NCI-H1436 treated with DMSO at 0.1 percent for 48 hours (cell line): Measurements from ENCODE around the gene LRRC56.

ENCODE experiments used
- DNase-seq: peaks from one replicate; lab custom pipeline; 2025; lab: John Stamatoyannopoulos, UW

The LRRC56 gene

GRCh38 chr11:575996-576768 lies 38.9 kb downstream of the LRRC56 start, which contains the start of gene PHRF1:
PHRF1 (plus strand) TSS chr11:576470; CDS start chr11:581513, 5,043 bp downstream.
- peak; percentile 81 for DNase-seq

DNA sequence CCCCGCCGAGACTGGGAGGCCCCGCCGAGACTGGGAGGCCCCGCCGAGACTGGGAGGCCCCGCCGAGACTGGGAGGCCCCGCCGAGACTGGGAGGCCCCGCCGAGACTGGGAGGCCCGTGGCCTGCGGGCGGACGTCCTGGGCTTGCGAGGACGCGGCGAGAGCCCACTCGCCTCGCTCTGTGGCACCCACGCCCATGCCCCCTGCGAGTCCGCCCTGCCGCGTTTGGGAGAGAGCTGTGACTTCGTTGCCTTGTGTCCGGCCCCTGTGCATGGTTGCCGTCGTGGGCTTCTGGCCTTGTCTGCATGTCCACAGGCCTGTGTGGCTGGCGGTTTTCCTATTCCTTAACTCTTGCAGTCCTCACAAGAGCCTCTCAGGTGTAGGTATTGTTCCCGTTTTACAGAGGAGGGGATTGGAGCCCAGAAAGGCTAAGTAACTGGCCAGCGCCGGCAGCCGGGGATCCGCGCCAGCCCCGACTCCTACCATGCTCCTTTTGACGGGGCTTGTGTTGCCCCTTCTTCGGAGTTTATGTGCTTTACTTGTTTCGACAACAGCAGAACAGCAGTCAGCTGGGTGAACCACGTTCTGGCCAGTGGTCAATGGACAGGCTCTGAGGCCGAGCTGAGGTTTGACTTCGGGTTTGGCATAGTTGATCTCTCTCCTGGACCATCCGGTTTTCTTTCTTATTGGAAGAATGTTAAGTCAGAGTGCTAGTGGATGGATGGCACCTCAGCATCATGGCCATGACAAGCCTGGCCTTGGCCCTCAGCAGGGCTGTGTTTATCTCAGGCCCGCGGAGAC lies 39.7 kb downstream of the LRRC56 start:
- DNase-seq, result no peak

- DNase-seq, result no peak
Observed at GRCh38 chr11:577611-577894, 40.2 kb downstream of the LRRC56 start.

- no peak for DNase-seq
Observed at GRCh38 chr11:578276-579035, 41.1 kb downstream of the LRRC56 start.

- no peak for DNase-seq
Observed at GRCh38 chr11:579830-580601, 42.7 kb downstream of the LRRC56 start.

DNA sequence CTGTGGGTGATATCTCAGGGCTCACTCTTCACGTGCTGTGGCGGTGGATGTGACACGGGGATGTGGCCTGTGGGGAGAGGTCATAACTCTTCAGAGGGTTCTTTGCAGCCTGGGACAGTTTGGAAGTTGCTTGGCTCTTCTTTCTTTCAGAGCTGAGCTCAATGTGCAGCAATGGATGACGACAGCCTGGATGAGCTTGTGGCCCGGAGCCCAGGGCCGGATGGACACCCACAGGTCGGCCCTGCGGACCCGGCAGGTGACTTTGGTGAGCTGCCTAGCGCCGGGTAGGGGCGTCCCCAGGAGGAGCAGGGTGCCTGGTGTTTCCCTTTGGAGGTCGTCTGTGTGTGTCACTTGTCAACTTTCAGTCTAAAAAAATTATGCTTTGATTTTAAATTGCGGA lies 44.0 kb downstream of the LRRC56 start:
- no peak for DNase-seq

DNA sequence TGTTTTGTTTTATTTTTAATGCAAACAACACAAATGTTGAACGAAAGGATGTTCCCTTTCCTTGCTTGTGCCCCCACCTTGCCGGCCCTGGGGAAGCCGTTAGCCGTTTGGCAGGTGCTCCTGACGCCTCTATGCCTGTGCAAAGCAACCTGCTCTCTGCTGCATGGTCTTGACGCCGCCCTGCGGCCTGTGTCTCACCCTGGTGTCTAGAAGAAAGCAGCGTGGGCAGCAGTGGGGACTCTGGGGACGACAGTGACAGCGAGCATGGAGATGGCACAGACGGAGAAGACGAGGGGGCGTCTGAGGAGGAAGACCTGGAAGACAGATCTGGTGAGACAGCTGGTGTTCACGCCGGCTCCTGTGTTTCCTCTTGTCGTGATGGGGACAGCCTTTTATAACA lies 44.4 kb downstream of the LRRC56 start:
- DNase-seq, result no peak

- DNase-seq, result no peak
Observed at GRCh38 chr11:584287-584686, 47.0 kb downstream of the LRRC56 start.

DNA sequence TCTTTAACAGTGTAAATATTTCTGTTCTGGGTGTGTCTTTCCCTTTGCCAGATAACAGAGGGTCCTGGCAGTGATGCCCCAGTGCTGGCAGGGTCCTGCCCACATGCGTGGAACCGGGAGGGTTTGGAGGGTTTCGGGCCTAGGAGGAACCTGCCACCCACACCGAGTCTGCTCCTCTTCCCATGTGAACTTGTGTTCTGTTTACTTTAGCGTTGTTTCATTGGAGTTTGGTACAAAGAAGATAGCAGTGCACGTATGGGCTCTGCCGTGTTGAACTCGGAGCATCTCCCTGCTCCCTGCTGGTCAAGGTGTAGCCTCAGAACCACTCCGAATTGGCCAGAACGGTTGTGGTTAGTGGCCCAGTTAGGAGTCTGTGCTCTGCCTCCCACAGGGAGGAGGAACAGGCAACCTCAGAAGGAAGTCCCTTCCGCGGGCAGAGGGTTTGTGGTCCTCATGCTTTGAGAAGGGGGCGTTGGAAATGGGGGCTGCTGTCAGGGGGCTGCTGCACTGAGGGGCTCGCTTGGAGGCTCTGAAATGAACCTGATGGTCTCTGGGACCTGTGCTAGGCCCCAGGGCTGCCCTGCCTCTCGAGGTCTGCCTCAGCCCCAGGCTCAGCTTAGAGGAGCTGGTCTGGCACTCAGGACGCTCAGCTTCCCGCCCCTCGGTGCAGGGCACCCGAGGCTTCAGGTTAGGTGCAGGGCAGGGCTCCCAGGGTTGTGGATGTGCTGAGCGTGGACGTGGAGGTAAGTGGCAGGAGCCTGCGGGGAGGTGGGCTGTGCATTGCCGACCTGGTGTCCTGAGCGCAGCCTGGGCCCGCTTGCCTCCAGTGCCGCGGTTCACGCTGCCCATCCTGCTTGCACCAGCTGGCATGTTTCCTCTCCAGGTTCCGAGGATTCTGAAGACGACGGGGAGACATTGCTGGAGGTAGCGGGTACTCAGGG lies 49.3 kb downstream of the LRRC56 start:
- no peak for DNase-seq

DNA sequence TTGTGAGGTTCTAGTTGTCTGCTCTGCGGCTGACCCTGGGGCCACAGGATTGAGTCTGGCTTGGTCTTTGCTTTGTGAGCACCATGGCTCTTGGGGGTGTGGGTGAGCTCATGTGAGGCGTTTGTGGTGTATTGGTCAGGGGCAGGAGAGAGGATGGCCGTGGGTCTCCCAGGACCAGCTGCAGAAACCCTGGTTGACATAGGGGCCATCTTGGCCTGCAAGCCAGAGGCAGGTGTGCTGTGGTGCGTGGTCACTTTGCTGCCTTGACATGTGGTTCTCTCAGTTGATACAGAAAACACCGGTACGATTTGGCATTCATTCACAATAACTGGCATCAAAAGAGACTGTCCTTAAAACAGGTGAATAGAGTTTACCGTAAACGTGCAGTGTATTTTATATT lies 50.2 kb downstream of the LRRC56 start:
- no peak for DNase-seq

DNA sequence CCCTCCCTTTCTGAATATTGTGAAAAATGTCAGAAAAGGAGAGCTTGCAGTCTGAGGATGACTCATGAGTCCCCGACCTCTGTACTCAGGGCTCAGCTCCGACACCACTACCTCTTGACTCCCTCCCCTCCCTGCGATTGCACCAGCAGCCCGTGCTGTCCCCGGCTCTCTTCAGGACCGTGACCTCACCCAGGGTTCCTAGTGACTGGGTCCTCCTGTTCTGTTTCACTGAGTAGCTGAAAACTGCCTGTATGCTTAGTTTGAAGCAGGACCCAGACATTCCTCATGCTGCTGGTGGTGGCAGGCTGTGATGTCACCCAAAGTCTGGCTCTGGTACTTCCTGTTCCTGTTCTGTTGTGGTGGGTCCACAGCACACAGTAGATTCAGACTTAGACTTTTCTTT lies 50.7 kb downstream of the LRRC56 start:
- DNase-seq, result no peak

DNA sequence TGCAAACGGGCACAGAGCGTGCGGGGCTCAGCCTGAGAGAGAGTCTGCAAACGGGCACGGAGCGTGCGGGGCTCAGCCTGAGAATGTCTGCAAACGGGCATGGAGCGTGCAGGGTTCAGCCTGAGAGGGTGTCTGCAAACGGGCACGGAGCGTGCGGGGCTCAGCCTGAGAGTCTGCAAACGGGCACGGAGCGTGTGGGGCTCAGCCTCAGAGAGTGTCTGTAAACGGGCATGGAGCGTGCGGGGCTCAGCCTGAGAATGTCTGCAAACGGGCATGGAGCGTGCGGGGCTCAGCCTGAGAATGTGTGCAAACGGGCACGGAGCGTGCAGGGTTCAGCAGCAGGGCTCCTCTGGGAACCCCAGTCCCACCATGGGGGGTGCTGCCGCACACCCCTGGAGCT lies 52.5 kb downstream of the LRRC56 start:
- no peak for DNase-seq

GRCh38 chr11:590997-591396 lies 53.7 kb downstream of the LRRC56 start:
- no peak for DNase-seq

DNA sequence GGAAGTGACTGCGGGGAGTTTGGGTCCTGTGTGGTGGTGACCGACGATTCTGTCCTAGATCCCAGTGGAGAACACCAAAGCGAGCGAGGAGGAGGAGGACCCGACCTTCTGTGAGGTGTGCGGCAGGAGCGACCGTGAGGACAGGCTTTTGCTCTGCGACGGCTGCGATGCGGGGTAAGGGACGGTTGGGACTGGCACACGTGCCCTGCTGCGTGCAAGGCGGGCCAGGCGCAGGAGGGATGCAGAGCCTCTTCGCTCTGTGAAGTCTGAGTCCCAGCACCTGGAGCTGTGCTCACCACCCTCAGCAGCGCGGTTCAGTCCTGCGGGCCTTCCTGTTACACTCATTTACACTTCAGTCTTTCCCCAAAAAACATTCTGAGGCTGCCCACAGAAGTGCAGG lies 55.2 kb downstream of the LRRC56 start:
- DNase-seq, result no peak

DNA sequence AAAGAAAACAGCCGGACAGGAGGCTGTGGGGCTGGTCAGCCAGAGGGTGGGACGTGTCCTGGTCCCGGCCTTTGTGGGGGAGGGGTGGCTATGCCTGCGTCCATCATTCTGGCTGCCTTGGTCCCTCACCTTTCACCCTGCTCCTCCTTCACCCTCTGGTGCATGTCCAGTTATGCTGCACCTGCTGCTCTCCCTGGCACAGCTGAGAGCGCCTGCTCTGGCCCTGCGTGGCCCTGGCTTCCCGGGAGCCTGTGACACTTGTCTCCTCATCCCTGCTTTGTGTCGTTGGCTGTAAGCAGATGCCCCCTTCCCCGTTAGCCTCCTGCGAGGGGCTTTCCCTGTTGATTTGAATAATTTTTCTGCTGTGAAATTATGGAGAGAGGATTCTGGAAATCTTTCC lies 55.6 kb downstream of the LRRC56 start:
- no peak for DNase-seq

DNA sequence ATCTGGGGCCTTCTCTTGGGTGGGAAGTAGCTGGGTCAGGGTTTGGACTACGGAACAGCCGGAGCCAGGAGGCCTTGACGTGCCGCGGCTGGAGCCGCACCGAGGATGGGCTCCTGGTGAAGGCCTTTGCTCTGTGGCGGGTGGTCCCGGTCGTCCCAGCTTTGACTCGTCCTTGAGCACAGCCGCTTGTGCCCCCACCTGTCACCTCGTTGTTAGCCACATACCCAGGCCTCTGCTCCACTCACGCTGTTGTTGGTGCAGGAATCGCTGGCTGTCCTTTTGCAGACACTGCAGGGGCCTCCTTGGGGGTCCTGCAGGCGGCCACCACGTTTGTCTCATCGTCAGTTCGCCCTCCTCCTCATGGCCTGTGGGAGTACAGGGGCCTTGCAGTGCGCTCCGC lies 56.0 kb downstream of the LRRC56 start:
- no peak for DNase-seq

- no peak for DNase-seq
Observed at GRCh38 chr11:595400-595799, 58.1 kb downstream of the LRRC56 start.

GRCh38 chr11:596374-596773 lies 59.0 kb downstream of the LRRC56 start:
- DNase-seq, result no peak

DNA sequence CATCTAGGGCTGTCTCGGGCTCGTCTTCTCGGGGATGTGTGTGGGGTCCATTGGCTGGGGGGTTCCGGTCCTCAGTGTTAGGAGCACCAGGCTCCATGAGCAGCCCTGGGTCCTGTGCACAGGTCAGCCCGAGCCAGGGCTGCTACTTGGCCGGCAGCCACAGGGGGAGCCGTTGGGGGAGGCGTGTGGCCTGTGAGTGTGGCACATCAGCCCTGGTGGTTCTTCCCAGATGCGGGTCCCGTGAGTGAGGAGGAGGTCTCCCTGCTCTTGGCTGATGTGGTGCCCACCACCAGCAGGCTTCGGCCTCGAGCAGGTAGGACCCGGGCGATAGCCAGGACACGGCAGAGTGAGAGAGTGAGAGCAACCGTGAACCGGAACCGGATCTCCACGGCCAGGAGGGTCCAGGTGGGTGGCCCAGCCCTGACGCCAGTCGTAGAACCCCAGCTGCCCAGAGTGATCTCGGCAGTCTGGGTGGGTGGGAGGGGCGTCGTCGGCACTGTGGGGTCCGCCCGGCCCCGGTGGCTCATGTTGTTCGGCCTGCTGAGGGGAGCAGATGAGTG lies 59.9 kb downstream of the LRRC56 start:
- DNase-seq, result no peak

- no peak for DNase-seq
Observed at GRCh38 chr11:598005-598680, 60.8 kb downstream of the LRRC56 start.
